Measurements from ENCODE around the gene FBXW11. TPM values are rescaled to one million over a fixed set of nuclear protein-coding genes. Genes with fewer than 3 reads are reported as not detected.
A peak's percentile ranks its signal among the peaks of the same experiment; 100 is the strongest.

The FBXW11 gene
- total RNA-seq, 1 donor from 2014 or later: 110 TPM

DNA sequence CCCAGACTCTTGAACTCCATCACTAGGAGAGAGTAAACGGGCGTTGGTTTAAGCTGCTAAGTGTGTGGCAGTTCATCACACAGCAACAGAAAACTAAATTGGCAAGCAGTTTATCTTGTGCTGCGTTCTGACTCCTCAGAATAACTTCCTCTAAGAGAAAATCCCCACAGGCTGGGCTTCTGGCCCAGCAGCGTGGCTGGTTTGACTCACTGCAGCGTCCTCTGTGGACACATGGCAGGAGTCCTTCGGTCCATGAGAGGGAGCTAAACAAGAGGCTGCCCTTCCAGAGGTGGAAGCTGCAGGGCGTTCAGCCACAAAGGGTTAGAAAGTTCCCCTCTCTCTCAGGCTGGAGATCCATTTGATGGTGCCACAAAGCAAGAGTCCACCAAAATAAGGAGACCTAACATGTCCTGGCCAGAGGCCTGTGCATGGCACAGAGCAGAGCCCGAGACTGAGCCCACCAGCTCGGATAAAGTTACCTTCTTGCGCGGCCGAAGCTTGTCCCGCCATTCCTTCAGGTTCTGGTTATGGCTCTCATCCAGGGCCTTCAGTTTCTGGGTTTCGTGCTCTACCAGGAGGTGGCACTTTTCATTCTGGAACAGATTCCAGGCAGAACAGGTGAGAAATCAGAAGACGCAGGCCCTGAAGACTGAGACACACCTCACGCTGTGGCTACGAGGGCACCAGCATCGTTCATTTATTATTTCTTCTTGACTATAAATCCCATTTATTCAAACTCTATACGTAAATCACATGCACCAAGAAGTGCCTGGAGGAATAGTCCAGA, 46.2 kb upstream of the FBXW11 start:
- peaks cover 18% of the 10 kb centered on the region for H3K27me3 Mint-ChIP-seq (ENCODE audit: unreplicated experiment)
- H3K27ac Mint-ChIP-seq (ENCODE audit: unreplicated experiment): no peak overlapping the region
- TF ChIP-seq, protein P1, sequence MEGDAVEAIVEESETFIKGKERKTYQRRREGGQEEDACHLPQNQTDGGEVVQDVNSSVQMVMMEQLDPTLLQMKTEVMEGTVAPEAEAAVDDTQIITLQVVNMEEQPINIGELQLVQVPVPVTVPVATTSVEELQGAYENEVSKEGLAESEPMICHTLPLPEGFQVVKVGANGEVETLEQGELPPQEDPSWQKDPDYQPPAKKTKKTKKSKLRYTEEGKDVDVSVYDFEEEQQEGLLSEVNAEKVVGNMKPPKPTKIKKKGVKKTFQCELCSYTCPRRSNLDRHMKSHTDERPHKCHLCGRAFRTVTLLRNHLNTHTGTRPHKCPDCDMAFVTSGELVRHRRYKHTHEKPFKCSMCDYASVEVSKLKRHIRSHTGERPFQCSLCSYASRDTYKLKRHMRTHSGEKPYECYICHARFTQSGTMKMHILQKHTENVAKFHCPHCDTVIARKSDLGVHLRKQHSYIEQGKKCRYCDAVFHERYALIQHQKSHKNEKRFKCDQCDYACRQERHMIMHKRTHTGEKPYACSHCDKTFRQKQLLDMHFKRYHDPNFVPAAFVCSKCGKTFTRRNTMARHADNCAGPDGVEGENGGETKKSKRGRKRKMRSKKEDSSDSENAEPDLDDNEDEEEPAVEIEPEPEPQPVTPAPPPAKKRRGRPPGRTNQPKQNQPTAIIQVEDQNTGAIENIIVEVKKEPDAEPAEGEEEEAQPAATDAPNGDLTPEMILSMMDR (IDR thresholded peaks at IDR 0.05; ENCODE audit: partially characterized antibody, unreplicated experiment): no peak
- peaks cover 5% of the 10 kb centered on the region for H3K36me3 Mint-ChIP-seq (ENCODE audit: unreplicated experiment)
- H3K9me3 Mint-ChIP-seq (ENCODE audit: unreplicated experiment): no peaks in the 10 kb centered on the region
- H3K4me1 Mint-ChIP-seq (ENCODE audit: low read depth, unreplicated experiment): peaks cover 9% of the 10 kb centered on the region
- DNase-seq: no peak
- H3K4me3 Mint-ChIP-seq (ENCODE audit: unreplicated experiment): no peak overlapping the region

- H3K27me3 Mint-ChIP-seq (ENCODE audit: unreplicated experiment): peaks cover 15% of the 10 kb centered on the region
- H3K36me3 Mint-ChIP-seq (ENCODE audit: unreplicated experiment): peaks cover 5% of the 10 kb centered on the region
- no peaks in the 10 kb centered on the region for H3K9me3 Mint-ChIP-seq (ENCODE audit: unreplicated experiment)
- H3K27ac Mint-ChIP-seq (ENCODE audit: unreplicated experiment): peak overlapping the region; percentile 34
- H3K4me3 Mint-ChIP-seq (ENCODE audit: unreplicated experiment): no peak overlapping the region
- peaks cover 8% of the 10 kb centered on the region for H3K4me1 Mint-ChIP-seq (ENCODE audit: low read depth, unreplicated experiment)
- TF ChIP-seq, protein P1 (IDR thresholded peaks at IDR 0.05; ENCODE audit: partially characterized antibody, unreplicated experiment): no peak
- no peak for DNase-seq
Measured at GRCh38 chr5:172051643-172052339, 45.4 kb upstream of the FBXW11 start.

DNA sequence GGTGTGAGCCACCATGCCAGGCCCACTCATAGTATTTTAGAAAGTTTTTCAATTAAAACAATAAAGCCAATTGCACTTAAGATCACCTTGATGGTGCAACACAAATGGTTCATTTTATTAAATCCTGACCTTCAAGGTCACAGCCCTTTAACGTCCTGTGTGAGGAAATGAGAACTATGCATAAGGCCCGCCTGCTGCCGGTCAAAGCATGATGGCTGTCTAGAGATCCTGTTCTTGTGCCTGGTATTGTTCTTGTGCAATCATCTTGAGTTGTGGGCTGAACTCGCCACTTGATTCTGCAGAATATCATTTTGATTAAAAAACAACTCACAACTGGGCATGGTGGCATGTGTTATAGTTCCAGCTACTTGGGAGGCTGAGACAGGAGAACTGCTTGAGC, 43.6 kb upstream of the FBXW11 start:
- no peak overlapping the region for H3K27ac Mint-ChIP-seq (ENCODE audit: unreplicated experiment)
- H3K4me3 Mint-ChIP-seq (ENCODE audit: unreplicated experiment): no peak overlapping the region
- peaks cover 6% of the 10 kb centered on the region for H3K27me3 Mint-ChIP-seq (ENCODE audit: unreplicated experiment)
- H3K36me3 Mint-ChIP-seq (ENCODE audit: unreplicated experiment): peaks cover 5% of the 10 kb centered on the region
- no peaks in the 10 kb centered on the region for H3K9me3 Mint-ChIP-seq (ENCODE audit: unreplicated experiment)
- TF ChIP-seq, protein P1 (IDR thresholded peaks at IDR 0.05; ENCODE audit: partially characterized antibody, unreplicated experiment): no peak
- H3K4me1 Mint-ChIP-seq (ENCODE audit: low read depth, unreplicated experiment): peaks cover 6% of the 10 kb centered on the region
- DNase-seq: no peak

GRCh38 chr5:172049226-172049796, 42.9 kb upstream of the FBXW11 start:
- no peak overlapping the region for H3K27ac Mint-ChIP-seq (ENCODE audit: unreplicated experiment)
- H3K27me3 Mint-ChIP-seq (ENCODE audit: unreplicated experiment): peaks cover 6% of the 10 kb centered on the region
- H3K4me3 Mint-ChIP-seq (ENCODE audit: unreplicated experiment): no peak overlapping the region
- no peaks in the 10 kb centered on the region for H3K9me3 Mint-ChIP-seq (ENCODE audit: unreplicated experiment)
- TF ChIP-seq, protein P1 (IDR thresholded peaks at IDR 0.05; ENCODE audit: partially characterized antibody, unreplicated experiment): no peak
- no peak for DNase-seq
- peaks cover 5% of the 10 kb centered on the region for H3K36me3 Mint-ChIP-seq (ENCODE audit: unreplicated experiment)
- H3K4me1 Mint-ChIP-seq (ENCODE audit: low read depth, unreplicated experiment): peaks cover 12% of the 10 kb centered on the region
